ENCODE measurements around the gene TEF. TPM values are rescaled to one million over a fixed set of nuclear protein-coding genes. Genes with fewer than 3 reads are reported as not detected.

TEF gene
- total and polyA plus RNA-seq, 9 of the 15 experiments (the other 6 are each of a cell fraction or from before 2014, with no cell fraction given), result 0.04 to 3.1 (median 1.2) TPM

DNA sequence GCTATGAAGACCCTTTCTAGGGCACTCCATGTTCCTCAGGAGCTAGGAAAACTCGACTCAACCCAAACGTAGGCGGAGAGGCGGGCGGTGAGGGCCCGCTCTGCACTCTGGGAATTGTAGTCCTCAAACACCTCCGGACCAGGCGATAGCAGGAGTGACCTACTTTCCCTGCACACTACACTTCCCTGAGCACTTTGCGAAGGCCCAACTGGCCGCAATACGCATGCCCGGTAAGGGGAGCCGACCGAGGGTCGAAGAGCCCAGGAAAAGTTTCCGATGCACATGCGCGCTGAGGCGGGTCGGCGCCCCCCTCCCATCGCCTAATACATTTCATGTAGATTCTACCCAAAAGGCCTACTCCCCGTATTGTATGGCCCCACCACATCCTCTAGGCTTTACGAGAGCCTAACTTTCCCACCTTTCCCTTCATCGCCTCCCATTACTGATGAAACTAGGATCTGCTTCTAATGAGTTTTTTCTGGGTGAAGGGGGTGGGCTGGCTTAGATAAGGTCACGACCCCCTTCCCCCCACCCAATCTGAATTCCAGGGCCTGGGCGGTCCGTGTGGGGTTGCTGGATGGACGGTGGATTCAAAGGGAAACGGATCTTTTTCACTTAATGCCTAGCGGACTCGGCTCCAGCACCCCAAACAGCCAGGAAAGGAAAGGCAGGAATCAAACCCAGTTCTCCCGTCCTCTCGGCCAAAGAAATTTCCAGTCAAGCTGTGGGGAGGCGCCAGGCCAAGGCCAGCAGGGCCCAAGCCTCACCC, 62.8 kb downstream of the TEF start (continued):
- TF ChIP-seq NFE2L1 (tag; IDR thresholded peaks at IDR 0.05; ENCODE audit: borderline replicate concordance, low read depth), result no peak
- TF ChIP-seq NUFIP1 (IDR thresholded peaks at IDR 0.05; ENCODE audit: partially characterized antibody), result no peak
- no peak for TF ChIP-seq BRD4 (IDR thresholded peaks at IDR 0.05)
- no peak for TF ChIP-seq SP2 (IDR thresholded peaks at IDR 0.05; ENCODE audit: extremely low read depth, low read depth, low read length, poor library complexity, severe bottlenecking)
- TF ChIP-seq, protein P1, sequence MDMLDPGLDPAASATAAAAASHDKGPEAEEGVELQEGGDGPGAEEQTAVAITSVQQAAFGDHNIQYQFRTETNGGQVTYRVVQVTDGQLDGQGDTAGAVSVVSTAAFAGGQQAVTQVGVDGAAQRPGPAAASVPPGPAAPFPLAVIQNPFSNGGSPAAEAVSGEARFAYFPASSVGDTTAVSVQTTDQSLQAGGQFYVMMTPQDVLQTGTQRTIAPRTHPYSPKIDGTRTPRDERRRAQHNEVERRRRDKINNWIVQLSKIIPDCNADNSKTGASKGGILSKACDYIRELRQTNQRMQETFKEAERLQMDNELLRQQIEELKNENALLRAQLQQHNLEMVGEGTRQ (CRISPR knock-in tag; IDR thresholded peaks at IDR 0.05), result no peak
- no peak for TF ChIP-seq ZNF133 (CRISPR knock-in tag; IDR thresholded peaks at IDR 0.05)
- no peak for TF ChIP-seq BMI1 (IDR thresholded peaks at IDR 0.05; ENCODE audit: low read length)
- TF ChIP-seq, protein P2, sequence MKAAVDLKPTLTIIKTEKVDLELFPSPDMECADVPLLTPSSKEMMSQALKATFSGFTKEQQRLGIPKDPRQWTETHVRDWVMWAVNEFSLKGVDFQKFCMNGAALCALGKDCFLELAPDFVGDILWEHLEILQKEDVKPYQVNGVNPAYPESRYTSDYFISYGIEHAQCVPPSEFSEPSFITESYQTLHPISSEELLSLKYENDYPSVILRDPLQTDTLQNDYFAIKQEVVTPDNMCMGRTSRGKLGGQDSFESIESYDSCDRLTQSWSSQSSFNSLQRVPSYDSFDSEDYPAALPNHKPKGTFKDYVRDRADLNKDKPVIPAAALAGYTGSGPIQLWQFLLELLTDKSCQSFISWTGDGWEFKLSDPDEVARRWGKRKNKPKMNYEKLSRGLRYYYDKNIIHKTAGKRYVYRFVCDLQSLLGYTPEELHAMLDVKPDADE (conservative IDR thresholded peaks at IDR 0.05; ENCODE audit: control insufficient read depth, low read depth, low read length), result 0 out of 2 replicates have a peak, but pooled peaks have one; percentile 29
- TF ChIP-seq, protein P3, sequence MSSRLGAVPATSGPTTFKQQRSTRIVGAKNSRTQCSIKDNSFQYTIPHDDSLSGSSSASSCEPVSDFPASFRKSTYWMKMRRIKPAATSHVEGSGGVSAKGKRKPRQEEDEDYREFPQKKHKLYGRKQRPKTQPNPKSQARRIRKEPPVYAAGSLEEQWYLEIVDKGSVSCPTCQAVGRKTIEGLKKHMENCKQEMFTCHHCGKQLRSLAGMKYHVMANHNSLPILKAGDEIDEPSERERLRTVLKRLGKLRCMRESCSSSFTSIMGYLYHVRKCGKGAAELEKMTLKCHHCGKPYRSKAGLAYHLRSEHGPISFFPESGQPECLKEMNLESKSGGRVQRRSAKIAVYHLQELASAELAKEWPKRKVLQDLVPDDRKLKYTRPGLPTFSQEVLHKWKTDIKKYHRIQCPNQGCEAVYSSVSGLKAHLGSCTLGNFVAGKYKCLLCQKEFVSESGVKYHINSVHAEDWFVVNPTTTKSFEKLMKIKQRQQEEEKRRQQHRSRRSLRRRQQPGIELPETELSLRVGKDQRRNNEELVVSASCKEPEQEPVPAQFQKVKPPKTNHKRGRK (tag; IDR thresholded peaks at IDR 0.05), result no peak
- TF ChIP-seq MEIS2 (IDR thresholded peaks at IDR 0.05; ENCODE audit: partially characterized antibody), result peak; percentile 72
- TF ChIP-seq NCOR1 (IDR thresholded peaks at IDR 0.05), result no peak
- TF ChIP-seq, protein P4, sequence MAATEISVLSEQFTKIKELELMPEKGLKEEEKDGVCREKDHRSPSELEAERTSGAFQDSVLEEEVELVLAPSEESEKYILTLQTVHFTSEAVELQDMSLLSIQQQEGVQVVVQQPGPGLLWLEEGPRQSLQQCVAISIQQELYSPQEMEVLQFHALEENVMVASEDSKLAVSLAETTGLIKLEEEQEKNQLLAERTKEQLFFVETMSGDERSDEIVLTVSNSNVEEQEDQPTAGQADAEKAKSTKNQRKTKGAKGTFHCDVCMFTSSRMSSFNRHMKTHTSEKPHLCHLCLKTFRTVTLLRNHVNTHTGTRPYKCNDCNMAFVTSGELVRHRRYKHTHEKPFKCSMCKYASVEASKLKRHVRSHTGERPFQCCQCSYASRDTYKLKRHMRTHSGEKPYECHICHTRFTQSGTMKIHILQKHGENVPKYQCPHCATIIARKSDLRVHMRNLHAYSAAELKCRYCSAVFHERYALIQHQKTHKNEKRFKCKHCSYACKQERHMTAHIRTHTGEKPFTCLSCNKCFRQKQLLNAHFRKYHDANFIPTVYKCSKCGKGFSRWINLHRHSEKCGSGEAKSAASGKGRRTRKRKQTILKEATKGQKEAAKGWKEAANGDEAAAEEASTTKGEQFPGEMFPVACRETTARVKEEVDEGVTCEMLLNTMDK (IDR thresholded peaks at IDR 0.05; ENCODE audit: borderline replicate concordance, insufficient read depth, low read depth, low read length, poor library complexity, severe bottlenecking), result no peak
- TF ChIP-seq L3MBTL2 (IDR thresholded peaks at IDR 0.05), result no peak
- TF ChIP-seq, protein P5, sequence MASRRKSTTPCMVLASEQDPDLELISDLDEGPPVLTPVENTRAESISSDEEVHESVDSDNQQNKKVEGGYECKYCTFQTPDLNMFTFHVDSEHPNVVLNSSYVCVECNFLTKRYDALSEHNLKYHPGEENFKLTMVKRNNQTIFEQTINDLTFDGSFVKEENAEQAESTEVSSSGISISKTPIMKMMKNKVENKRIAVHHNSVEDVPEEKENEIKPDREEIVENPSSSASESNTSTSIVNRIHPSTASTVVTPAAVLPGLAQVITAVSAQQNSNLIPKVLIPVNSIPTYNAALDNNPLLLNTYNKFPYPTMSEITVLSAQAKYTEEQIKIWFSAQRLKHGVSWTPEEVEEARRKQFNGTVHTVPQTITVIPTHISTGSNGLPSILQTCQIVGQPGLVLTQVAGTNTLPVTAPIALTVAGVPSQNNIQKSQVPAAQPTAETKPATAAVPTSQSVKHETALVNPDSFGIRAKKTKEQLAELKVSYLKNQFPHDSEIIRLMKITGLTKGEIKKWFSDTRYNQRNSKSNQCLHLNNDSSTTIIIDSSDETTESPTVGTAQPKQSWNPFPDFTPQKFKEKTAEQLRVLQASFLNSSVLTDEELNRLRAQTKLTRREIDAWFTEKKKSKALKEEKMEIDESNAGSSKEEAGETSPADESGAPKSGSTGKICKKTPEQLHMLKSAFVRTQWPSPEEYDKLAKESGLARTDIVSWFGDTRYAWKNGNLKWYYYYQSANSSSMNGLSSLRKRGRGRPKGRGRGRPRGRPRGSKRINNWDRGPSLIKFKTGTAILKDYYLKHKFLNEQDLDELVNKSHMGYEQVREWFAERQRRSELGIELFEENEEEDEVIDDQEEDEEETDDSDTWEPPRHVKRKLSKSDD (conservative IDR thresholded peaks at IDR 0.05; ENCODE audit: low read length), result no peak
- no peak for TF ChIP-seq ATF1 (CRISPR knock-in tag; IDR thresholded peaks at IDR 0.05)
- TF ChIP-seq ATF1 (tag; IDR thresholded peaks at IDR 0.05), result peak; percentile 53
- TF ChIP-seq FOXA1 (IDR thresholded peaks at IDR 0.05; ENCODE audit: borderline replicate concordance), result no peak
- TF ChIP-seq NFATC3 (IDR thresholded peaks at IDR 0.05), result no peak
- no peak for TF ChIP-seq ZNF75A (CRISPR knock-in tag; IDR thresholded peaks at IDR 0.05)
- TF ChIP-seq POLR3A (IDR thresholded peaks at IDR 0.05; ENCODE audit: borderline replicate concordance, extremely low read depth, insufficient read depth, insufficient read length), result no peak
